GM18519 (cell line): ENCODE measurements around the gene SUSD2.
"Not testable (repeated sequence)": the region's sequence is repeated elsewhere in the genome, so short reads cannot be mapped to it uniquely, and the experiment has no call there.

Experiments used
- ATAC-seq: cut with Tn5 transposase; IDR thresholded peaks from one replicate; pipeline ENCODE4 v1.9.1; 2021; ENCODE audit warnings: mild to moderate bottlenecking, moderate library complexity; ENCODE audit not compliant: unreplicated experiment, low FRiP score

Gene SUSD2

GRCh38 chr22:24208012-24208749, 26.9 kb downstream of the SUSD2 start:
- ATAC-seq = no peak

GRCh38 chr22:24209016-24209415, 27.7 kb downstream of the SUSD2 start:
- ATAC-seq = no peak

- no peak for ATAC-seq
These were observed 28.4 kb downstream of the SUSD2 start for GRCh38 chr22:24209687-24210086.

- ATAC-seq = not testable (repeated sequence)
These were observed 29.1 kb downstream of the SUSD2 start for GRCh38 chr22:24210409-24210808.

- not testable (repeated sequence) for ATAC-seq
These were observed 30.4 kb downstream of the SUSD2 start for GRCh38 chr22:24211716-24212115.

- not testable (repeated sequence) for ATAC-seq
These were observed 31.8 kb downstream of the SUSD2 start for GRCh38 chr22:24213111-24213510.

GRCh38 chr22:24214467-24215285, 33.4 kb downstream of the SUSD2 start:
- no peak for ATAC-seq

- no peak for ATAC-seq
These were observed 35.4 kb downstream of the SUSD2 start for GRCh38 chr22:24216541-24217209.

GRCh38 chr22:24217384-24217783, 36.1 kb downstream of the SUSD2 start:
- ATAC-seq = no peak

GRCh38 chr22:24219750-24220149, 38.5 kb downstream of the SUSD2 start:
- no peak for ATAC-seq

GRCh38 chr22:24224468-24224867, 43.2 kb downstream of the SUSD2 start:
- ATAC-seq = no peak

- no peak for ATAC-seq
These were observed 43.8 kb downstream of the SUSD2 start for GRCh38 chr22:24225044-24225601.

GRCh38 chr22:24225951-24226350, 44.7 kb downstream of the SUSD2 start:
- ATAC-seq = no peak

GRCh38 chr22:24230911-24231656, 49.8 kb downstream of the SUSD2 start:
- ATAC-seq = no peak

- no peak for ATAC-seq
These were observed 50.4 kb downstream of the SUSD2 start for GRCh38 chr22:24231706-24232105.

- no peak for ATAC-seq
These were observed 50.8 kb downstream of the SUSD2 start for GRCh38 chr22:24232124-24232523.

GRCh38 chr22:24232725-24233124, 51.4 kb downstream of the SUSD2 start:
- no peak for ATAC-seq

GRCh38 chr22:24233235-24233634, 51.9 kb downstream of the SUSD2 start:
- ATAC-seq = no peak

- ATAC-seq = no peak
These were observed 52.5 kb downstream of the SUSD2 start for GRCh38 chr22:24233816-24234215.

- no peak for ATAC-seq
These were observed 54.0 kb downstream of the SUSD2 start for GRCh38 chr22:24235315-24235714.
